Immature natural killer cell (primary cell): ENCODE data around the gene VPS50. TPM values are rescaled to one million over a fixed set of nuclear protein-coding genes. Genes with fewer than 3 reads are reported as not detected.
"Not testable (repeated sequence)": the region's sequence is repeated elsewhere in the genome, so short reads cannot be mapped to it uniquely, and the experiment has no call there.

ENCODE experiments used
- DNase-seq, 3 donors: peaks; one replicate each; pipeline ENCODE4 v3.0.0; 2022; ENCODE audit warnings: mixed read lengths in 1 of 3
- H3K27ac Mint-ChIP-seq, 6 donors: one replicate each; pipeline ENCODE4 v1.8.0; 2020; ENCODE audit warnings: mixed read lengths in 6 of 6, mild to moderate bottlenecking in 5 of 6, inconsistent platforms in 4 of 6, moderate library complexity in 3 of 6
- H3K27me3 Mint-ChIP-seq, 3 donors: one replicate each; pipeline ENCODE4 v1.8.0; 2020 to 2021; ENCODE audit warnings: low read depth in 3 of 3, mild to moderate bottlenecking in 3 of 3, mixed read lengths in 3 of 3, moderate library complexity in 3 of 3, inconsistent platforms in 1 of 3
- H3K36me3 Mint-ChIP-seq, 3 donors: one replicate each; pipeline ENCODE4 v1.8.0; 2020; ENCODE audit warnings: mixed read lengths in 3 of 3, inconsistent platforms in 2 of 3, mild to moderate bottlenecking in 2 of 3
- H3K4me1 Mint-ChIP-seq, 2 donors: one replicate each; pipeline ENCODE4 v1.8.0; 2020; ENCODE audit warnings: inconsistent platforms in 2 of 2, mild to moderate bottlenecking in 2 of 2, mixed read lengths in 2 of 2, moderate library complexity in 1 of 2
- H3K4me3 Mint-ChIP-seq, 5 donors: one replicate each; pipeline ENCODE4 v1.8.0; 2020; ENCODE audit warnings: mild to moderate bottlenecking in 5 of 5, mixed read lengths in 5 of 5, inconsistent platforms in 3 of 5, moderate library complexity in 3 of 5
- H3K9me3 Mint-ChIP-seq, 6 donors: one replicate each; pipeline ENCODE4 v1.8.0; 2020; ENCODE audit warnings: mild to moderate bottlenecking in 6 of 6, mixed read lengths in 6 of 6, inconsistent platforms in 4 of 6, moderate library complexity in 3 of 6
- polyA plus RNA-seq, 3 donors: library from polyadenylated mRNA; unstranded; fragments of 300-500 nt; fragmentation: Illumina TruSeq; gene quantifications; one replicate each; pipeline ENCODE4 v1.2.3, GENCODE V29; 2021

VPS50 gene
- polyA plus RNA-seq, 3 donors from 2014 or later: 5.0 to 17.5 (median 9.0) TPM

DNA sequence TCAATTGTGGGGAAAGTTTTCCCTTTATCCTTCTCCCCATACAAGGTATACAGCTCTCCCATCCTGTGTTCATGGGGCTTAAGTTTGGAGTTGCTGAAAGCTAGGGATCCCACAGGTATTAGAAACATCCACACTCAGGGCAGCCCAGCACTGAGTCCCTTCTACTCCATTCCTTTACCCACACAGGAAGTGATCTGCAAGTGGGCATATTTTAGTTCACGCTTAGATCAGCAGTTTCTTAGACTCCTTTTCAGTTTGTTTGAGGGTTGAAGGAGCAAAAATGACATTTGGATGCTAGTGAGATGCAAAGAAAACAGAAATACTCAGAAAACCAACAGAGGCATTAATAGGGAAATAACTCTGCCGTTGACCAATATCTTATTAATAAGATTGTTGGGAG lies 134.7 kb downstream of the VPS50 start:
- H3K36me3 Mint-ChIP-seq: no peaks in the 10 kb centered on the region
- DNase-seq: no peak
- H3K4me3 Mint-ChIP-seq: no peak overlapping the region
- no peaks in the 10 kb centered on the region for H3K4me1 Mint-ChIP-seq
- peaks cover 2 to 12% (median 6%) of the 10 kb centered on the region in 6 donors for H3K9me3 Mint-ChIP-seq
- no peak overlapping the region for H3K27ac Mint-ChIP-seq
- peaks cover 0 to 3% (median 1%) of the 10 kb centered on the region in 3 donors for H3K27me3 Mint-ChIP-seq

DNA sequence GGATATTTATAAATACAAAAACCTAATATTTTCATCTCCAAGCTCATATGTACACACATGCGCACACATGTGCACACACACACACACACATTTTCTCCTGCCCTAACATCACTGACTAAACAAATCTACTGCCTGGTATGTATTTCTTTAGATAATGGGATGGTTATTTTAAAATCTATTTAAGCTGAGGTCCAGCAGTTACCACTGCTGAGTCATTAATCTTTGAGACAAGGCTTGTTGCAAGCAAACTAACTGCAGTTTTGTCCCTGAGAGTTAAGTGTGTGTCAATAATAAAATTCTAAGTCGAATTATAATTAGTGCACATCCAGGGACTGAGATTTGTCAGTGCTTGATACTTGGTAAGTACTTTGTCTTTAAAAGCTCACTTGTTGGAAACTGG lies 135.1 kb downstream of the VPS50 start:
- peaks cover 2 to 12% (median 6%) of the 10 kb centered on the region in 6 donors for H3K9me3 Mint-ChIP-seq
- H3K4me3 Mint-ChIP-seq: no peak overlapping the region
- no peak overlapping the region for H3K27ac Mint-ChIP-seq

DNA sequence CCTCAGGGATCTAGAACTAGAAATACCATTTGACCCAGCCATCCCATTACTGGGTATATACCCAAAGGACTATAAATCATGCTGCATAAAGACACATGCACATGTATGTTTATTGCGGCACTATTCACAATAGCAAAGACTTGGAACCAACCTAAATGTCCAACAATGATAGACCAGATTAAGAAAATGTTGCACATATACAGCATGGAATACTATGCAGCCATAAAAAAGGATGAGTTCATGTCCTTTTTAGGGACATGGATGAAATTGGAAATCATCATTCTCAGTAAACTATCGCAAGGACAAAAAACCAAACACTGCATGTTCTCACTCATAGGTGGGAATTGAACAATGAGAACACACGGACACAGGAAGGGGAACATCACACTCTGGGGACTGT lies 138.8 kb downstream of the VPS50 start:
- not testable (repeated sequence) for H3K36me3 Mint-ChIP-seq, H3K4me3 Mint-ChIP-seq, H3K27ac Mint-ChIP-seq, DNase-seq, H3K4me1 Mint-ChIP-seq, H3K27me3 Mint-ChIP-seq
- peaks cover 2 to 12% (median 5%) of the 10 kb centered on the region in 6 donors for H3K9me3 Mint-ChIP-seq

More for the DNA sequence above, 135.1 kb downstream of the VPS50 start:
- no peak for DNase-seq
- H3K36me3 Mint-ChIP-seq: no peaks in the 10 kb centered on the region
- H3K4me1 Mint-ChIP-seq: no peaks in the 10 kb centered on the region
- peaks cover 0 to 3% (median 0%) of the 10 kb centered on the region in 3 donors for H3K27me3 Mint-ChIP-seq

DNA sequence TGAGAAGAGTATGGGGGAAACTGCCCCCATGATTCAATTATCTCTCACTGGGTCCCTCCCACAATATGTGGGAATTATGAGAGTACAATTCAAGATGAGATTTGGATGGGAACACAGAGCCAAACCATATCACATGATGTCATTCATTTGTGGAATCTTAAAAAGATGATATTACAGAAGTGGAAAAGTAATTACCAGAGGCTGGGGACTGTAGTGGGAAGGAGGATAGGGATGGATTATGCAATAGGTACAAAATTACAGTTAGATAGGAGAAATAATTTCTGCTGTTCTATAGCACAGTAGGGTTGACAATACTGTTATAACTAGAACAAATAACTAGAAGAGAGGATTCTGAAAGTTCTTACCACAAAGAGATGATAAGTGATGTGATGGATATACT lies 141.4 kb downstream of the VPS50 start:
- Mint-ChIP-seq H3K27ac (no peak overlapping the region), H3K36me3 (no peaks in the 10 kb centered on the region), H3K4me3 (no peak overlapping the region), H3K9me3 (peaks cover 2 to 9% (median 5%) of the 10 kb centered on the region in 6 donors), H3K4me1 (no peaks in the 10 kb centered on the region), H3K27me3 (peaks cover 1 to 5% (median 3%) of the 10 kb centered on the region in 3 donors)
- DNase-seq: no peak

DNA sequence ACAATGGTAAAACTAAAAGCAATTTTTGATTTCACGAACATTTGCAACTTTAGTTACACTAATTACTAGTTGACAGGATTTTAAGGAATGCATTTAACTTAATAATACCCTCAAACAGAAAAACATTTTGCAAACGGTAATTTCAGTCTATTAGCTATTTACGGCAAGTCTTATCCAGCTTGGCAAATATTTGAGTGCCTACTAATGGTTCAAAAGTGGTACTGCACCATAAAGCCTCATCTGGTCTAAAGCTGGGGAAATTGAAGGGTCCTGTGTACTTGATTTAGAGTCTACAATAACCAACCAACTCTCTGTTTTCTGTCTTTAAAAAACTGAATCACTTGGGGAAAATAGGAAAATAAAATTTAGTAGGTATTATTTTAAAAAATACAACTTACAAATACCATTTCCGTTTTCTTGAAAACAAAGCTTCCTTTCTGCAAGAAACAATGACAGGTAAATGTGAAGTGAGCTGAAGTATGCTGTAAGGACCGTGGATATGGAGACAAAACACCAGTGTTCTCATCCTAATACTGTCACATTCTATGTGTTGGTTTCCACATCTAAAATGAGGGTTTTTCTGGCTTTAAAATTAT lies 142.3 kb downstream of the VPS50 start:
- no peaks in the 10 kb centered on the region for H3K36me3 Mint-ChIP-seq
- no peaks in the 10 kb centered on the region for H3K4me1 Mint-ChIP-seq

DNA sequence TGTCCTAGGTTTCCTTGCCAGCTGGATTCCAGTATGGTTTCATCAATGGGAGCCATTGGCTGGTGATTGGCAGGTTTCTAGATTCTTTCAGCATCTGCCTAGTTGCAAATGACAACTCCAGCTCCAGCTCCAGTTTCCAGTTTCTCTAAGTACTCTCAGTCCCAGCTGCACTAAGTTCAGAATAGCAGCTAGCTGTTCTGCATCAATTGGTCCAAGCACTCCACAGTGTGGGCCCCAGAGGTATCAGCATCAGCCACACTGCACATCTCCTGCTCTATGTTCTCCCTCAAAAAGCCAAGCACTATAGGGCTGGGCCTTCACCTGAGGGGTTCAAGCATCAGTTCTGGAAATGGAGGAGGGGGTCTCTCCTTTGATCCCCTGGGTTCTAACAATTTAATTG lies 143.4 kb downstream of the VPS50 start:
- H3K9me3 Mint-ChIP-seq: peaks cover 0 to 4% (median under 1%) of the 10 kb centered on the region in 6 donors
- peaks cover 0 to 9% (median 5%) of the 10 kb centered on the region in 3 donors for H3K27me3 Mint-ChIP-seq
- no peaks in the 10 kb centered on the region for H3K4me1 Mint-ChIP-seq
- H3K4me3 Mint-ChIP-seq: no peak overlapping the region
- DNase-seq: no peak
- no peaks in the 10 kb centered on the region for H3K36me3 Mint-ChIP-seq
- no peak overlapping the region for H3K27ac Mint-ChIP-seq

More for the DNA sequence above, 142.3 kb downstream of the VPS50 start:
- H3K27ac Mint-ChIP-seq: no peak overlapping the region
- H3K4me3 Mint-ChIP-seq: no peak overlapping the region
- no peak for DNase-seq
- peaks cover 1 to 6% (median 5%) of the 10 kb centered on the region in 3 donors for H3K27me3 Mint-ChIP-seq
- H3K9me3 Mint-ChIP-seq: peaks cover 0 to 4% (median 1%) of the 10 kb centered on the region in 6 donors

DNA sequence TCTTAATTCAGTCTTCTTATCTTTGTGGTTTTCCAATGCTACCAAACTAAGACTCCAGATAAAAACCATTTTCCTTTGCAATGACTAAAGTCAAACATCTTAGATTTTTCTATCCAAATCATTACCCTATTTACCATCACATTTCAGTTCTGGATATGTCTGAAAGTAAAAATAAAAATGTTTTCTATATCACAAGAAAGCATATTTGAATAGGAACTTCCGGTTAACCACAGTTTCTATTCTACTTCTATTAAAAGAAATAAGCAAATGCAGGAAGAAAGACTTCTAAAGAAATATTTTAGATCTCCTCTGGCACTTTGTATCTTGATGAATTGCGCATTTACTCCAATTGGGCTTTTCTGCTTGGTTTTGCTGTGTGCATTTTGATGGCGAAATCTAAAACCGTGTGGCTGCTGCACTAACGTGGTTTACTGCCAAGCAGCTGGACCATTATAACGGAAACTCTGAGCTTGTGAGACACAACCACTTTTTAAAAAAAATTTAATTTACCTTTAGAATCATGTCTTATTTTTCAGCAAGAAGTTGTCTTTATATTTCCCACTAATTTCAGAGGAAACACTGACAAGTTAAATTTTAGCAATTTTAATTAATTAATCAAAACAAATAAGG lies 146.1 kb downstream of the VPS50 start:
- Mint-ChIP-seq H3K9me3 (no peaks in the 10 kb centered on the region), H3K4me3 (no peak overlapping the region), H3K27ac (no peak overlapping the region), H3K36me3 (no peaks in the 10 kb centered on the region), H3K27me3 (peaks cover 0 to 9% (median 8%) of the 10 kb centered on the region in 3 donors), H3K4me1 (no peaks in the 10 kb centered on the region)
- no peak for DNase-seq

DNA sequence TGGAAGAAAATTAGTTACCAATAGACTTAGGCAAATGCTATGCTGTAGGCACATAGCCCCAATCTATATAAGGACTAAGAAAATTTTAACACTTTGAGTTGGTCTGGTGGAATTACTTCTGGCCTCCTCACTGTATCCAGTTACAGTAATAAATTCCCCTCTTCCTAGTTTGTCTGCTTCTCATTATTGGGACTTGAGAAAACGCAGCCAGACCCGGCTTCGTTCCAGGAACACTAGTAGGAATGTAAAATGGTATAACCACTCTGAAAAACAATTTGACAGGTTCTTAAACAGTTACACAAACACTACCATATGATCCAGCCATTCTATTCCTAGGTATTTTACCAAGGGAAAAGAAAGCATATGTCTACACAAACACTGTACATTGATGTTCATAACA lies 150.2 kb downstream of the VPS50 start:
- H3K27ac Mint-ChIP-seq: no peak overlapping the region
- peaks cover 0 to 6% (median 5%) of the 10 kb centered on the region in 3 donors for H3K27me3 Mint-ChIP-seq
- no peaks in the 10 kb centered on the region for H3K36me3 Mint-ChIP-seq
- no peak for DNase-seq
- H3K9me3 Mint-ChIP-seq: peaks cover 0 to 5% (median 0%) of the 10 kb centered on the region in 6 donors
- H3K4me1 Mint-ChIP-seq: no peaks in the 10 kb centered on the region
- H3K4me3 Mint-ChIP-seq: no peak overlapping the region

DNA sequence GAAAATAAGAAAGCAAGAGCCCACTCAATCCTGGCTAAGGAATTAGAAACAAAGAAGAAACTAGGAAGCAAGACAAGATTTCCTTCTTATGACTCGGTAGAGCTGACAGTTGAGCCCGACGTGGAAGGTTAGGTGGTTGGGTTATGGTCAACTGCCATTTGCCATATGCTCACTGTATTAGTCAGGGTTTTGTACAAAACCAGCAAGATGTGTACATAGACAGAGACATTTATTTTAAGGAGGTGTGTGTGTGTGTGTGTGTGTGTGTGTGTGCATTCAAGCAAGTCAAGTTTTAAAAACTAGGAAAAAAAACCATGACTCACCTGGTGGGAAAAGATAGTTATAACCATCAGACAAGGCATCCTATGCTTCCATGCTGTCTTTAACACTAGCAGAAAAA lies 158.5 kb downstream of the VPS50 start:
- Mint-ChIP-seq H3K27ac (no peak overlapping the region), H3K4me1 (no peaks in the 10 kb centered on the region), H3K9me3 (peaks cover 0 to 8% (median under 1%) of the 10 kb centered on the region in 6 donors), H3K27me3 (peaks cover 0 to 4% (median 2%) of the 10 kb centered on the region in 3 donors), H3K36me3 (no peaks in the 10 kb centered on the region), H3K4me3 (no peak overlapping the region)
- DNase-seq: no peak

DNA sequence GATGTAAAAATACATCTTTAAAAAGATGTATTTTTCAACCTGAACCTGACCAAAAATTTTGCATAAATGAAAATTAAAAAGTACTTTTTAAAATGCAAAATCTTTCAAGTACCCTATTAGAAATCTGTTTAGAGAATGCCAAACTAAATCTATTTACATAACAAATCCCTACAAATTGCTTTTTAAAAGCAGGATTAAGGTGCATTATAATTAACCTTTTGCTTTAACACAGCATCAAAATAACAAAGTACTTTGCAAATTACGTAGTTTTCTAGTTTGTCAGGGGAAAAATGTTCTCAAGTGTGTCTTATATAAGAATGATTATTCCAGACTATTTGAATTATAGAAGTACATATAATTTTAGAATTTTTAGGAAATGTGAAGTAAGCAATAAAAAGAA lies 160.8 kb downstream of the VPS50 start:
- DNase-seq: no peak
- no peak overlapping the region for H3K4me3 Mint-ChIP-seq
- no peak overlapping the region for H3K27ac Mint-ChIP-seq
- peaks cover 0 to 4% (median 2%) of the 10 kb centered on the region in 3 donors for H3K27me3 Mint-ChIP-seq
- H3K36me3 Mint-ChIP-seq: no peaks in the 10 kb centered on the region
- peaks cover 0 to 3% (median under 1%) of the 10 kb centered on the region in 6 donors for H3K9me3 Mint-ChIP-seq
- H3K4me1 Mint-ChIP-seq: no peaks in the 10 kb centered on the region

DNA sequence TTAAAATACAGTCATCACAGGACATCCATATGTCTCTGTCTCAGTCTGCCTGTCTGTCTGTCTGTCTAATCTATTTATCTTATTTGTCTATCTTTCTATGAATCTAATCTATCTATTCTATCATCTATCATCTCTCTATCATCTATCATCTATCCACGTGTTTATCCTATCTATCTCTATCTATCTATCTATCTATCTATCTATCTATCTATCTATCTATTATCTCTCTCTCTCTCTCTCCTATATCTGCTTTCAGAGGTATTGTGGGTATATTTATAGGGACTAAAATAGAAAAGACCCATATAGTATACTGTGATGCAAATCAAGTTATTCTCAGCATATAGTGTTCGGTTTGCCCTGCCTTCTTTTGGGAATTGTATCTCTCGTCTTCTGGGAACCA lies 167.5 kb downstream of the VPS50 start:
- no peak for DNase-seq
- no peak overlapping the region for H3K4me3 Mint-ChIP-seq
- H3K27me3 Mint-ChIP-seq: peaks cover 0 to 2% (median 0%) of the 10 kb centered on the region in 3 donors
- no peaks in the 10 kb centered on the region for H3K4me1 Mint-ChIP-seq
- H3K9me3 Mint-ChIP-seq: peaks cover 0 to 3% (median 0%) of the 10 kb centered on the region in 6 donors
- no peaks in the 10 kb centered on the region for H3K36me3 Mint-ChIP-seq
- H3K27ac Mint-ChIP-seq: no peak overlapping the region

DNA sequence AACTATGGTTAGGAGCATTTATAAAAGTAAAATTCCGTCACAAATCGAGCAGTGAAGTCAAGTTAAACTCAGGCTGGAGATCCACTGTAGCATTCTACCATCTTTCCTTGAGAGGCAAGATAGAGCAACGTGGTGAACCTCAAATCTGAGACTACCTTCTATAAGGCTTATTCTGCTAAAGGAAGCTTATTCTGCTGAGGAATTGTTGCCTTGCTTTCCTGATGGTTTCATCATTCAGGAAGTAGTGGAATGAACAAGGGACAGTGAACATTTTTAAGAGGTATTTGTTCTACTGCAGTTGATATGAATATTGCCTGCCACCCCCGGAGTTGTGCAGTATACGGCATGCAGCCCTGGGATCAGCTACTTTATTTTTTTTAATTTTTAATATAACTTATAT lies 170.8 kb downstream of the VPS50 start:
- Mint-ChIP-seq H3K4me3 (no peak overlapping the region), H3K4me1 (no peaks in the 10 kb centered on the region), H3K36me3 (no peaks in the 10 kb centered on the region), H3K9me3 (peaks cover 0 to 9% (median 6%) of the 10 kb centered on the region in 6 donors), H3K27ac (no peak overlapping the region), H3K27me3 (peaks cover 0 to 2% (median 0%) of the 10 kb centered on the region in 3 donors)
- DNase-seq: no peak

DNA sequence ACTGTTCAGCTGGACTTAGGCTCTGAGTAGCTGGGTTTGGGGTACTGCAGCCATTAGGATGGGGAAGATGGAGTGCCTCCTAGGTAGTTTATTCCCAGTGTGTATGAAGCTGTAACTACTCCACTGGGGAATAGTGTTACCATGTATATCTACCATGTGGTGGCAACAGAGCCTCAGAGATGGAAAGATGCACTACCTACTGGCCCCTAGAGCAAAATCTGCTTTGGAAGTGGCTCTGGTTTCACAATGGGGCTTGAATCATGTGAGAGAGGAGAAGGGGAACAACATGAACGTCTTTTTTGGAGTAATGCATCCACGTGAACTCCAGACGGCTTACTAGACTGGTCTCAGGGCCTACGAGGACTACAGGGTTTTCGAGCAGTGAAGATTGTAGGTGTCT lies 175.1 kb downstream of the VPS50 start:
- H3K27me3 Mint-ChIP-seq: peaks cover 0 to 3% (median 2%) of the 10 kb centered on the region in 3 donors
- peaks cover 0 to 9% (median 6%) of the 10 kb centered on the region in 6 donors for H3K9me3 Mint-ChIP-seq
- no peak for DNase-seq
- no peak overlapping the region for H3K4me3 Mint-ChIP-seq
- no peaks in the 10 kb centered on the region for H3K36me3 Mint-ChIP-seq
- H3K27ac Mint-ChIP-seq: no peak overlapping the region
- no peaks in the 10 kb centered on the region for H3K4me1 Mint-ChIP-seq

DNA sequence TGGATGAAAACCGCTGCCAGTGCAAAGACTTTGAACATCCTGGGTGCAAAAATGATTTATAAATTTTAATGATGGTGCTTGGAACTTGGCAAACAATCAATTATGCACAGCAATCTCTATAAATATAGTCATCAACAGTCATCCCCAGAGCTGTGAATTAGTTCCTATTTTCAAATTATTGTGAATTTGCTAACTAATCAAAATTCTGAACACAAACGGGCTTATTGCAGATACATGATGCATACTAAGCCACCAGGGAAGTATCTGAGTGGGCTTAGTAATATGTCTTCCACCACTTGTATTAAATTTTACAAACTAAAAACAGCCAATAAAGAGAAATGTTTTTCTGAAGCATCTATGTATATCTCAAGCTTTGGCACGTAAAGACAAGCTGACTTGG lies 177.2 kb downstream of the VPS50 start:
- Mint-ChIP-seq H3K4me3 (no peak overlapping the region), H3K27me3 (peaks cover 0 to 4% (median 2%) of the 10 kb centered on the region in 3 donors), H3K36me3 (no peaks in the 10 kb centered on the region), H3K4me1 (no peaks in the 10 kb centered on the region), H3K9me3 (peaks cover 0 to 9% (median 6%) of the 10 kb centered on the region in 6 donors), H3K27ac (no peak overlapping the region)
- DNase-seq: no peak
